Activated B cell treated with CpG ODN at 0.5 μM for 24 hours (primary cell): ENCODE data around the gene CSAD. TPM values are rescaled to one million over a fixed set of nuclear protein-coding genes. Genes with fewer than 3 reads are reported as not detected.
A peak's percentile ranks its signal among the peaks of the same experiment; 100 is the strongest.
"Not testable (repeated sequence)": the region's sequence is repeated elsewhere in the genome, so short reads cannot be mapped to it uniquely, and the experiment has no call there.

Experiments used
- ATAC-seq: fragments of 200-7000 bp; cut with Tn5 transposase; one replicate; pipeline ENCODE4 v1.10.0; 2021; ENCODE audit warnings: low read depth, mild to moderate bottlenecking, moderate library complexity
- CTCF ChIA-PET: fragments of 350-600 bp; sonication (Branson Sonifier 250); formaldehyde crosslinking; loops from one replicate; lab custom pipeline; 2021; ENCODE audit warnings: antibody characterized with exemption; lab: Charles Lee
- POLR2A ChIA-PET: fragments of 350-600 bp; sonication (Branson Sonifier 250); formaldehyde crosslinking; loops from one replicate; lab custom pipeline; 2021; ENCODE audit warnings: antibody characterized with exemption; lab: Charles Lee
- DNase-seq: peaks from one replicate; pipeline ENCODE4 v3.0.0; 2022
- H3K27ac Mint-ChIP-seq: one replicate; pipeline ENCODE4 v1.8.0; 2020; ENCODE audit warnings: mixed read lengths
- H3K27me3 Mint-ChIP-seq: one replicate; pipeline ENCODE4 v1.8.0; 2021; ENCODE audit warnings: mixed read lengths
- H3K36me3 Mint-ChIP-seq: one replicate; pipeline ENCODE4 v1.8.0; 2021; ENCODE audit warnings: low read depth, mixed read lengths
- H3K4me1 Mint-ChIP-seq: one replicate; pipeline ENCODE4 v1.8.0; 2021; ENCODE audit warnings: mixed read lengths
- H3K4me3 Mint-ChIP-seq: one replicate; pipeline ENCODE4 v1.8.0; 2020; ENCODE audit warnings: mild to moderate bottlenecking, mixed read lengths
- H3K9me3 Mint-ChIP-seq: one replicate; pipeline ENCODE4 v1.8.0; 2020; ENCODE audit warnings: mixed read lengths
- intact Hi-C: fragments of 100-400 bp; cut with micrococcal nuclease; formaldehyde crosslinking; loops from one replicate; pipeline ENCODE4 v1.15.1; 2024
- total RNA-seq: library from RNA; stranded (reverse); gene quantifications from 2 replicates; pipeline ENCODE4 v1.2.3, GENCODE V29; 2022
- TF ChIP-seq, protein P1 (sequence below): fragments of 200-600 bp; IDR thresholded peaks from one replicate; pipeline ENCODE4 v1.8.0; 2022; ENCODE audit warnings: antibody characterized with exemption, mild to moderate bottlenecking

CSAD gene
- total RNA-seq, 1 donor from 2014 or later, result 34.6 TPM

DNA sequence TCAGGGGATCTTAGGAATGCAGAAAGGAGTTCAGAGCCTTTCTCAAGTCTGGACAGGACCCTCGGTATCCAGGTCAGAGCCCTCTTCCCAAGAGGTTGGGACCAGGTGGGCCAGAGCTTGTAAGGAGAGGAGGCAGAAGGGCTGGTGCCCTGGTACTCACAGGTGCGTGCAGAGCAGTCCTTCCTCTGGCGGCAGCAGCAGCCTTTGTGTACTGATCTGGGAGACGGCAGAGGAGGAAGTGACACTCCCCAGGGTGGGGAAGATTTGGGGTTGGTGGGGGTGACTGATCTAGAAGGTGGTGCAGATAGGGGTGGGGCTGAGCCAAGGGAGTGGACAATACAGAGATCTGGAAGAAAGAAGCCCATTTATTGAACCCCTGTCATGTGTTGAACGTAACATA lies 26.3 kb upstream of the CSAD start, which contains the start of gene ITGB7:
Gene ITGB7 (minus strand): TSS at position 210 of the 400 bp plus-strand sequence. CDS start 6,808 bp downstream, outside the sequence.
- TF ChIP-seq, protein P1, sequence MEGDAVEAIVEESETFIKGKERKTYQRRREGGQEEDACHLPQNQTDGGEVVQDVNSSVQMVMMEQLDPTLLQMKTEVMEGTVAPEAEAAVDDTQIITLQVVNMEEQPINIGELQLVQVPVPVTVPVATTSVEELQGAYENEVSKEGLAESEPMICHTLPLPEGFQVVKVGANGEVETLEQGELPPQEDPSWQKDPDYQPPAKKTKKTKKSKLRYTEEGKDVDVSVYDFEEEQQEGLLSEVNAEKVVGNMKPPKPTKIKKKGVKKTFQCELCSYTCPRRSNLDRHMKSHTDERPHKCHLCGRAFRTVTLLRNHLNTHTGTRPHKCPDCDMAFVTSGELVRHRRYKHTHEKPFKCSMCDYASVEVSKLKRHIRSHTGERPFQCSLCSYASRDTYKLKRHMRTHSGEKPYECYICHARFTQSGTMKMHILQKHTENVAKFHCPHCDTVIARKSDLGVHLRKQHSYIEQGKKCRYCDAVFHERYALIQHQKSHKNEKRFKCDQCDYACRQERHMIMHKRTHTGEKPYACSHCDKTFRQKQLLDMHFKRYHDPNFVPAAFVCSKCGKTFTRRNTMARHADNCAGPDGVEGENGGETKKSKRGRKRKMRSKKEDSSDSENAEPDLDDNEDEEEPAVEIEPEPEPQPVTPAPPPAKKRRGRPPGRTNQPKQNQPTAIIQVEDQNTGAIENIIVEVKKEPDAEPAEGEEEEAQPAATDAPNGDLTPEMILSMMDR, result no peak
- Mint-ChIP-seq H3K36me3 (peaks cover 10% of the 10 kb centered on the region), H3K27me3 (no peaks in the 10 kb centered on the region), H3K27ac (peak within 1 kb of the TSS; percentile 97), H3K9me3 (no peaks in the 10 kb centered on the region), H3K4me1 (peaks cover 87% of the 10 kb centered on the region), H3K4me3 (peak within 1 kb of the TSS; percentile 89)
- DNase-seq (peak; percentile 50), ATAC-seq (peak; percentile 77)
- POLR2A ChIA-PET, result interaction anchor here (0.8 to 7.3 kb wide), 6 partner anchors 9 to 201 kb away, joined by 3 to 57 read pairs (median 20); partner anchors contain the start of genes CSAD, EIF4B, PFDN5 and ZNF740
- CTCF ChIA-PET, result interaction anchor here (1.0 to 14.7 kb wide), 5 partner anchors 9 to 82 kb away, joined by 3 to 298 read pairs (median 13); partner anchors contain the start of genes ESPL1 and PFDN5
- intact Hi-C loops, result loop anchor here (1.0 kb wide), 2 partner anchors 27 to 48 kb away; partner anchors contain the start of genes CSAD and ZNF740

DNA sequence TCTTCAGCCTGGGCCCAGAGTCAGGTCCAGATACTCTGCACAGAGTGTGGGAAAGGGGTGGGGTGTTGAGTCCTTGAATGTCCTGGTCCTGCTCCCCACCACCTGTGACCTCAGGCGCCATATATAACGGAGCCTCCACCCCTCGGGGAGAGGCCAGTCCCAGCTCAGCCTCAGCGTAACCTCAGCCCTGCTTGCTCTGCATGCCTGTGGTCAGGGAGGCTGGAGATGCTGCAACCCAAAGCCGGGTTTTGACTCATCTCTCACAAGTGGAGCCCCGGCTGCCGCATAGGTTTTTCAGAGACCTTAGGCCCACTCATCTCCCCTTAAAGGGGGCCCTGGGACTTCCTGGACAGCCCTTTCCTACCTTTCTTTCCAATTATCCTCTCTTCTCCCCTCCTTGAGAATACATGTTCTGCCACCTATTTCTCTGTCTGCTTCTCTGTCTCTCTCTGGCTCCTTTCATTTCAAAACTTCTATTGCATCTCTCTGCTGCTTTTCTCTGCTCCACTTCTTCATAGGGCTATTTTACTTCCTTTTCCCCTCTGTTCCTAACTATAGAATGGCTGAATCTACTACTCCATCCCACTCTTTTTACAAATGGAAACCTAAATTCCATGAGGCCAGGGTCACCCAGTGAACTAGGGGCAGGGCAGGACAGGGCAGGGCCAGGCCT lies 25.2 kb upstream of the CSAD start:
- no peaks in the 10 kb centered on the region for H3K27me3 Mint-ChIP-seq
- ATAC-seq (peak; percentile 66), DNase-seq (peak; percentile 50)
- H3K4me3 Mint-ChIP-seq, result peak overlapping the region; percentile 89
- peak overlapping the region; percentile 83 for H3K27ac Mint-ChIP-seq
- POLR2A ChIA-PET, result interaction anchor here (1.0 to 7.3 kb wide), 5 partner anchors 8 to 295 kb away, joined by 3 to 57 read pairs (median 36); partner anchors contain the start of genes CSAD, TARBP2 and ZNF740
- TF ChIP-seq, protein P1, result no peak
- H3K9me3 Mint-ChIP-seq, result no peaks in the 10 kb centered on the region
- intact Hi-C loops, result no loop called here
- CTCF ChIA-PET, result interaction anchor here (1.0 to 14.7 kb wide), 4 partner anchors 8 to 83 kb away, joined by 3 to 298 read pairs (median 4); partner anchors contain the start of gene PFDN5
- H3K36me3 Mint-ChIP-seq, result peaks cover 7% of the 10 kb centered on the region
- H3K4me1 Mint-ChIP-seq, result peaks cover 93% of the 10 kb centered on the region

DNA sequence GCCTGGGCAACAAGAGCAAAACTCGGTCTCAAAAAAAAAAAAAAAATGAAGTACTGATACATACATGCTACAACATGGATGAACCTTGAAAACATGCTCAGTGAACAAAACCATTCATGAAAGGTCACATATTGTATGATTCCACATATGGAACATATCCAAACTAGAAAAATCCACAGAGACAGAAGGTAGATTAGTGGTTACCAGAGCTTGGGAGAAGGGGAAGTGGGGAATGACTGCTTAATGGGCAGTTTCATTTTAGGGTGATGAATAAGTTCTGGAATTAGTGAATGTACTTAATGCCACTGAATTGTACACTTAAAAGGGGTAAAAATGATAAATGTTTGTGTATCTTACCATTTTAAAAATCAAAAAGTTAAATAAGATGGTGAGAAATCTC lies 23.6 kb upstream of the CSAD start:
- Mint-ChIP-seq H3K4me3 (no peak overlapping the region), H3K27me3 (no peaks in the 10 kb centered on the region), H3K27ac (peak overlapping the region; percentile 30), H3K9me3 (no peaks in the 10 kb centered on the region), H3K4me1 (peaks cover 94% of the 10 kb centered on the region), H3K36me3 (peaks cover 18% of the 10 kb centered on the region)
- DNase-seq (no peak), ATAC-seq (no peak)
- POLR2A ChIA-PET, result interaction anchor here (0.7 to 7.3 kb wide), 3 partner anchors 15 to 24 kb away, joined by 3 to 36 read pairs (median 4); no protein-coding TSS in a partner anchor
- intact Hi-C loops, result no loop called here
- CTCF ChIA-PET, result interaction anchor here (0.9 kb wide), 1 partner anchor 9 kb away, joined by 3 read pairs; no protein-coding TSS in a partner anchor
- TF ChIP-seq, protein P1, result no peak

DNA sequence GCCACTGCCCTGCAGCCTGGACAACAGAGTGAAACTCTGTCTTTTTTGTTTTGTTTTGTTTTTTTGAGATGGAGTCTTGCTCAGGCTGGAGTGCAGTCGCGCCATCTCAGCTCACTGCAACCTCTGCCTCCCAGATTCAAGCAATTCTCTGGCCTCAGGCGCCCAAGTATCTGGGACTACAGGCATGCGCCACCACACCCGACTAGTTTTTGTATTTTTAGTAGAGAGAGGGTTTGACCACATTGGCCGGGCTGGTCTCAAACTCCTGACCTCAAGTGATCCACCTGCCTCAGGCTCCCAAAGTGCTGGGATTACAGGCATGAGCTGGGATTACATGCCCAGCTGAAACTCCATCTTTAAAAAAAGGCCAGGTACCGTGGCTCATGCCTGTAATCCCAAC lies 21.6 kb upstream of the CSAD start:
- Mint-ChIP-seq H3K36me3 (peaks cover 26% of the 10 kb centered on the region), H3K4me1 (peaks cover 92% of the 10 kb centered on the region), H3K27ac (peak overlapping the region; percentile 46)
- H3K9me3 Mint-ChIP-seq, H3K27me3 Mint-ChIP-seq, H3K4me3 Mint-ChIP-seq, DNase-seq, intact Hi-C loops, ATAC-seq: not testable (repeated sequence)
- CTCF ChIA-PET, result interaction anchor here (0.7 to 1.2 kb wide), 4 partner anchors 10 to 86 kb away, joined by 3 to 4 read pairs (median 3); no protein-coding TSS in a partner anchor
- POLR2A ChIA-PET, result interaction anchor here (0.6 to 6.1 kb wide), 4 partner anchors 10 to 65 kb away, joined by 3 to 66 read pairs (median 4); partner anchors contain the start of genes CSAD and ZNF740

DNA sequence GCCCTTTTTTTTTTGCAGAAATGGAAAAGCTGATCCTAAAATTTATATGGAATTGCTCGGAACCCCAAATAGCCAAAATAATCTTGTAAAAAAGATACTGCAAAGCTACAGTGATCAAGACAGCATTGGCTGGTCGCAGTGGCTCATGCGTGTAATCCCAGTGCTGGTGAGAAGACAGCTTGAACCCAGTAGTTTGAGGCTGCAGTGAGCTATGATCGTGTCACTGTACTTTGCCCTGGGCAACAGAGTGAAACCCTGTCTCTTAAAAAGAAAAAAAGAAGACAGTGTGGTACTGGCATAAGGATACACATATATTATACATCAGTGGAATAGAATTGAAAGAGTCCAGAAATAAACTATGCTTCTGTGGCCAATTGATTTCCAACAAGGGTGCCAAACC lies 20.9 kb upstream of the CSAD start:
- H3K9me3 Mint-ChIP-seq, result no peaks in the 10 kb centered on the region
- H3K4me3 Mint-ChIP-seq, result no peak overlapping the region
- intact Hi-C loops, result no loop called here
- ChIA-PET POLR2A (interaction anchor here (0.7 to 6.1 kb wide), 6 partner anchors 10 to 299 kb away, joined by 3 to 66 read pairs (median 6); partner anchors contain the start of genes CSAD, TARBP2 and ZNF740), CTCF (interaction anchor here (0.7 to 1.2 kb wide), 4 partner anchors 10 to 86 kb away, joined by 3 to 4 read pairs (median 3); no protein-coding TSS in a partner anchor)
- TF ChIP-seq, protein P1, result no peak
- H3K27ac Mint-ChIP-seq, result peak overlapping the region; percentile 41
- H3K36me3 Mint-ChIP-seq, result peaks cover 28% of the 10 kb centered on the region
- no peaks in the 10 kb centered on the region for H3K27me3 Mint-ChIP-seq
- DNase-seq (no peak), ATAC-seq (no peak)
- peaks cover 92% of the 10 kb centered on the region for H3K4me1 Mint-ChIP-seq
